Ishikawa (cell line): Measurements from ENCODE around the gene NEUROD2.

Experiments
- CEBPB ChIP-seq: IDR thresholded peaks from 2 replicates; pipeline ENCODE4 v1.6.1; 2012
- CREB1 ChIP-seq: IDR thresholded peaks from 2 replicates; pipeline ENCODE4 v1.6.1; 2012; ENCODE audit warnings: low read depth
- EP300 ChIP-seq: IDR thresholded peaks from 2 replicates; pipeline ENCODE4 v1.6.1; 2012; ENCODE audit warnings: borderline replicate concordance
- FOXM1 ChIP-seq: IDR thresholded peaks from 2 replicates; pipeline ENCODE4 v1.6.1; 2012; ENCODE audit warnings: low read depth, borderline replicate concordance
- NFIC ChIP-seq: IDR thresholded peaks from 2 replicates; pipeline ENCODE4 v1.6.1; 2012
- REST ChIP-seq: IDR thresholded peaks from 2 replicates; pipeline ENCODE4 v1.6.1; 2012; ENCODE audit warnings: low read depth, mild to moderate bottlenecking
- TAF1 ChIP-seq: IDR thresholded peaks from 2 replicates; pipeline ENCODE4 v1.6.1; 2012; ENCODE audit warnings: low read depth, mild to moderate bottlenecking
- TCF12 ChIP-seq: IDR thresholded peaks from 2 replicates; pipeline ENCODE4 v1.6.1; 2012; ENCODE audit warnings: low read depth
- YY1 ChIP-seq: IDR thresholded peaks from 2 replicates; pipeline ENCODE4 v1.6.1; 2012; ENCODE audit warnings: low read depth

GRCh38 chr17:39602533-39603303 lies 5.0 kb downstream of the NEUROD2 start:
- TF ChIP-seq TAF1 (no peak), FOXM1 (no peak), EP300 (no peak), TCF12 (no peak), CEBPB (no peak), CREB1 (no peak), NFIC (no peak), YY1 (no peak), REST (no peak)
